Naive thymus-derived CD4-positive, alpha-beta T cell (primary cell): ENCODE data around the gene SCN9A. TPM values are rescaled to one million over a fixed set of nuclear protein-coding genes. Genes with fewer than 3 reads are reported as not detected.

Source experiments
- ATAC-seq: fragments of 150-1000 bp; cut with Tn5 transposase; 2 replicates; pipeline ENCODE4 v1.10.0; 2021; ENCODE audit warnings: mild to moderate bottlenecking, moderate library complexity
- CTCF ChIA-PET: fragments of 350-600 bp; sonication (Branson Sonifier 250); formaldehyde crosslinking; loops from one replicate; lab custom pipeline; 2021; ENCODE audit warnings: antibody characterized with exemption; lab: Charles Lee
- POLR2A ChIA-PET: fragments of 350-600 bp; sonication (Branson Sonifier 250); formaldehyde crosslinking; loops from one replicate; lab custom pipeline; 2021; ENCODE audit warnings: antibody characterized with exemption, inconsistent platforms; lab: Charles Lee
- DNase-seq, 9 donors: peaks; one replicate each; pipeline versions ENCODE4 v3.0.0 to v3.0.0-alpha.2; 2020 to 2022; ENCODE audit warnings: mixed read lengths in 1 of 9
- H3K27ac ChIP-seq: one replicate; pipeline ENCODE4 v1.7.0; 2013; ENCODE audit warnings: mild to moderate bottlenecking, low read depth, low read length, moderate library complexity
- H3K27me3 ChIP-seq, 2 donors: one replicate each; pipeline ENCODE4 v1.7.0; 2013; ENCODE audit warnings: low read length in 2 of 2, mild to moderate bottlenecking in 2 of 2, moderate library complexity in 2 of 2; ENCODE audit not compliant: control insufficient read depth in 2 of 2, insufficient read depth in 2 of 2
- H3K36me3 ChIP-seq, 3 experiments: 1 replicate in 2 of 3; 2 replicates in 1 of 3; pipeline ENCODE4 v1.7.0; 2013; ENCODE audit warnings: low read length in 3 of 3, mild to moderate bottlenecking in 3 of 3, moderate library complexity in 1 of 3; ENCODE audit not compliant: insufficient read depth in 3 of 3, control insufficient read depth in 2 of 3
- H3K4me1 ChIP-seq, 2 donors: one replicate each; pipeline ENCODE4 v1.7.0; 2013; ENCODE audit warnings: low read length in 2 of 2, mild to moderate bottlenecking in 2 of 2, moderate library complexity in 1 of 2; ENCODE audit not compliant: control insufficient read depth in 2 of 2, insufficient read depth in 2 of 2
- H3K4me3 ChIP-seq: 2 replicates; pipeline ENCODE4 v1.7.0; 2013; ENCODE audit warnings: mild to moderate bottlenecking, low read length
- H3K9me3 ChIP-seq, 3 experiments: 1 replicate in 2 of 3; 2 replicates in 1 of 3; pipeline ENCODE4 v1.7.0; 2013; ENCODE audit warnings: low read length in 3 of 3; ENCODE audit not compliant: control insufficient read depth in 2 of 3
- H3K27ac Mint-ChIP-seq, 9 donors: one replicate each; pipeline ENCODE4 v1.8.0; 2020 to 2022; ENCODE audit warnings: mixed read lengths in 9 of 9, mild to moderate bottlenecking in 8 of 9, moderate library complexity in 5 of 9, inconsistent platforms in 2 of 9
- H3K27me3 Mint-ChIP-seq, 5 donors: one replicate each; pipeline ENCODE4 v1.8.0; 2021 to 2022; ENCODE audit warnings: mixed read lengths in 5 of 5, mild to moderate bottlenecking in 1 of 5
- H3K36me3 Mint-ChIP-seq, 5 donors: one replicate each; pipeline ENCODE4 v1.8.0; 2020 to 2022; ENCODE audit warnings: mixed read lengths in 5 of 5, mild to moderate bottlenecking in 3 of 5, inconsistent platforms in 1 of 5
- H3K4me1 Mint-ChIP-seq, 7 donors: one replicate each; pipeline ENCODE4 v1.8.0; 2020 to 2022; ENCODE audit warnings: mixed read lengths in 7 of 7, mild to moderate bottlenecking in 3 of 7, inconsistent platforms in 1 of 7
- H3K4me3 Mint-ChIP-seq, 10 donors: one replicate each; pipeline ENCODE4 v1.8.0; 2020 to 2022; ENCODE audit warnings: mild to moderate bottlenecking in 10 of 10, mixed read lengths in 10 of 10, moderate library complexity in 6 of 10, inconsistent platforms in 2 of 10
- H3K9me3 Mint-ChIP-seq, 11 donors: one replicate each; pipeline ENCODE4 v1.8.0; 2020 to 2022; ENCODE audit warnings: mixed read lengths in 11 of 11, mild to moderate bottlenecking in 4 of 11, inconsistent platforms in 1 of 11, moderate library complexity in 1 of 11
- intact Hi-C, 2 donors: fragments of 100-400 bp; cut with micrococcal nuclease; formaldehyde crosslinking; loops; one replicate each; pipeline ENCODE4 v1.15.1; 2023
- polyA plus RNA-seq, 2 donors: library from polyadenylated mRNA; unstranded; fragments of 300-500 nt; fragmentation: Illumina TruSeq; gene quantifications; one replicate each; pipeline ENCODE4 v1.2.3, GENCODE V29; 2021
- total RNA-seq, 6 experiments: library from RNA in 5 of 6; stranded (reverse) in 5 of 6; gene quantifications; 1 replicate in 5 of 6; 2 replicates in 1 of 6; pipeline ENCODE4 v1.2.3 and lab custom pipeline; 2021 to 2026

SCN9A gene
- total and polyA plus RNA-seq, 7 experiments from 2014 or later: 0.12 to 1.8 (median 0.40) TPM; not detected in 1

DNA sequence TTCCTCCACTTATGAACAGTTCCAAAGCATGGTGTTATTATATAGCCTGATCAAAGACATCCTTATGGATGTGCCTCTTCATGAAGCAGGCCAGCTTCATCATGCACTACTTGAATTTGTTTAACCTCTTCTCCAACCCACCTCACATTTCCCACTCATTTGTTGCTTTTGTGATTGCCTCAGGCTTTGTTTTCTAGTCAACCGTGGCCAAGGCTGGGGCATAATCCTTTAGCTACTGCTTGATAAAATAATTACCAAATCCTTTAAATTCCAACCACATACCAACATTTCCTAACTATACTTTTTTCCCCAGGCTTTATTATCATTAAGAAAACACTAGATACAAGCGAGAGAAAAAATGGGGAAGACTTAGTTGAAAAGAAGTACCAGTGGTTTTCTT, 208.3 kb downstream of the SCN9A start:
- H3K27me3 Mint-ChIP-seq: peaks cover 0 to 16% (median 10%) of the 10 kb centered on the region in 5 donors
- H3K36me3 Mint-ChIP-seq: no peaks in the 10 kb centered on the region
- no peak for ATAC-seq
- ChIA-PET CTCF (interaction anchor here (0.7 kb wide), 1 partner anchor 10 kb away, joined by 3 read pairs; no protein-coding TSS in a partner anchor), POLR2A (no interaction called here)
- Histone ChIP-seq H3K9me3 (no peaks in the 10 kb centered on the region), H3K4me3 (no peak overlapping the region), H3K27ac (no peak overlapping the region), H3K36me3 (no peaks in the 10 kb centered on the region), H3K4me1 (no peaks in the 10 kb centered on the region), H3K27me3 (no peaks in the 10 kb centered on the region)
- no peak for DNase-seq
- peaks cover 0 to 6% (median 0%) of the 10 kb centered on the region in 11 donors for H3K9me3 Mint-ChIP-seq
- no peak overlapping the region for H3K4me3 Mint-ChIP-seq
- no peak overlapping the region for H3K27ac Mint-ChIP-seq
- intact Hi-C loops: no loop called here
- peaks cover 0 to 2% (median 0%) of the 10 kb centered on the region in 7 donors for H3K4me1 Mint-ChIP-seq

DNA sequence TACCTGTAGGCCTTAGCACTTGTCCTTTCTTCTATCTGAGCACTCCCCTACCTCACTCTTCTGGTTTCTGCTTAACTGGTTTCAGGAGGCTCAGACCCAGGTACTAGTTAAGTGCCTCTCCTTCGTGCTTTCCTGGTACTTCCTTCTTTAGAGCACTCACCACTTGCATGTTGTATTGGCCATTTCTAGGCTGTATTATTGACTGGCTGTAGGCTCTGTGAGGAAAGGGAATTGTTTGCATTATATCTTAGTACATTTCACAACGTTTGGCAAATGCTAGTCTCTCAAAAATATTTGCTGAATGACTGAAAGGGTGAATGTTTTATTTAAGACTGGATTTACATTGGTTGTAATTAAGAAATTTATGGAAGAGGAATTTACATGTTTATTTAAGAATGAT, 212.0 kb downstream of the SCN9A start:
- Mint-ChIP-seq H3K4me3 (no peak overlapping the region), H3K27ac (no peak overlapping the region), H3K4me1 (no peaks in the 10 kb centered on the region), H3K36me3 (no peaks in the 10 kb centered on the region), H3K27me3 (peaks cover 0 to 17% (median 7%) of the 10 kb centered on the region in 5 donors), H3K9me3 (peaks cover 0 to under 1% (median 0%) of the 10 kb centered on the region in 11 donors)
- ChIA-PET CTCF (no interaction called here), POLR2A (no interaction called here)
- intact Hi-C loops: no loop called here
- no peaks in the 10 kb centered on the region for H3K4me1 ChIP-seq
- no peaks in the 10 kb centered on the region for H3K36me3 ChIP-seq
- no peak overlapping the region for H3K4me3 ChIP-seq
- H3K9me3 ChIP-seq: no peaks in the 10 kb centered on the region
- ATAC-seq (no peak), DNase-seq (no peak)
- H3K27me3 ChIP-seq: no peaks in the 10 kb centered on the region
- no peak overlapping the region for H3K27ac ChIP-seq

DNA sequence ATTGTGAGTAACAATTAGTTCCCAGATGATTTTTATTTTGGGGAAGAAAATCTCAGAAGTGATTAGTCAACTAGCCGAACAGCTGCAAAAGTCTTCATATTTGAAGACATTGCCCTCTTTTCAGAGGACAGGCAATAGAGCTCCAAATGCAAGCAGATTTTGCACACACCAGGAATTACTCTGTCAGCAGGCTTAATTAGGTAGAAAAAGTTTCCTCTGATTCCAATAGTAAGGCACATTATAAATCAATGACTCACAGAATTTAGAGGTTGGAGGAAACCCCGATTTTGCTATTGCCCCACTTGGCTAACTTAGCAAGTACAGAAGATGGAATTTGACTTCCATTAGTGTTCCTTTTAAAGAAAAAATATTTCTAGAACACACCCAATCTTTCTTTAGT, 217.2 kb downstream of the SCN9A start:
- Histone ChIP-seq H3K36me3 (no peaks in the 10 kb centered on the region), H3K9me3 (no peaks in the 10 kb centered on the region), H3K27me3 (no peaks in the 10 kb centered on the region), H3K27ac (no peak overlapping the region), H3K4me3 (no peak overlapping the region), H3K4me1 (no peaks in the 10 kb centered on the region)
- ATAC-seq: no peak
- Mint-ChIP-seq H3K27ac (no peak overlapping the region), H3K9me3 (no peaks in the 10 kb centered on the region), H3K4me1 (no peaks in the 10 kb centered on the region), H3K36me3 (no peaks in the 10 kb centered on the region), H3K27me3 (peaks cover under 1 to 23% (median 14%) of the 10 kb centered on the region in 5 donors), H3K4me3 (no peak overlapping the region)
- intact Hi-C loops: no loop called here
- CTCF ChIA-PET: no interaction called here
- POLR2A ChIA-PET: no interaction called here
- no peak for DNase-seq

GRCh38 chr2:166157578-166157977, 218.2 kb downstream of the SCN9A start:
- H3K27me3 ChIP-seq: no peaks in the 10 kb centered on the region
- H3K4me3 ChIP-seq: no peak overlapping the region
- no peaks in the 10 kb centered on the region for H3K4me1 ChIP-seq
- no peak overlapping the region for H3K27ac ChIP-seq
- ATAC-seq: no peak
- POLR2A ChIA-PET: no interaction called here
- H3K27ac Mint-ChIP-seq: no peak overlapping the region
- no peaks in the 10 kb centered on the region for H3K36me3 Mint-ChIP-seq
- H3K9me3 Mint-ChIP-seq: no peaks in the 10 kb centered on the region
- H3K4me3 Mint-ChIP-seq: no peak overlapping the region
- no peaks in the 10 kb centered on the region for H3K36me3 ChIP-seq
- DNase-seq: no peak
- no peaks in the 10 kb centered on the region for H3K4me1 Mint-ChIP-seq
- peaks cover 3 to 29% (median 21%) of the 10 kb centered on the region in 5 donors for H3K27me3 Mint-ChIP-seq
- intact Hi-C loops: no loop called here
- H3K9me3 ChIP-seq: no peaks in the 10 kb centered on the region
- CTCF ChIA-PET: interaction anchor here (0.6 kb wide), 1 partner anchor 10 kb away, joined by 3 read pairs; no protein-coding TSS in a partner anchor

- no peak overlapping the region for H3K27ac ChIP-seq
- H3K9me3 ChIP-seq: no peaks in the 10 kb centered on the region
- Mint-ChIP-seq H3K4me3 (no peak overlapping the region), H3K36me3 (no peaks in the 10 kb centered on the region), H3K27me3 (peaks cover 3 to 29% (median 21%) of the 10 kb centered on the region in 5 donors), H3K27ac (no peak overlapping the region), H3K4me1 (no peaks in the 10 kb centered on the region), H3K9me3 (no peaks in the 10 kb centered on the region)
- no peaks in the 10 kb centered on the region for H3K27me3 ChIP-seq
- H3K4me1 ChIP-seq: no peaks in the 10 kb centered on the region
- POLR2A ChIA-PET: no interaction called here
- no peaks in the 10 kb centered on the region for H3K36me3 ChIP-seq
- no peak for ATAC-seq
- CTCF ChIA-PET: interaction anchor here (0.6 kb wide), 1 partner anchor 10 kb away, joined by 3 read pairs; no protein-coding TSS in a partner anchor
- no peak for DNase-seq
- no peak overlapping the region for H3K4me3 ChIP-seq
- intact Hi-C loops: no loop called here
Observed at GRCh38 chr2:166156985-166157490, 218.7 kb downstream of the SCN9A start.

GRCh38 chr2:166155589-166155988, 220.2 kb downstream of the SCN9A start:
- intact Hi-C loops: no loop called here
- peaks cover 3 to 29% (median 21%) of the 10 kb centered on the region in 5 donors for H3K27me3 Mint-ChIP-seq
- ATAC-seq: no peak
- H3K4me1 Mint-ChIP-seq: no peaks in the 10 kb centered on the region
- no peak for DNase-seq
- no peak overlapping the region for H3K4me3 Mint-ChIP-seq
- Histone ChIP-seq H3K36me3 (no peaks in the 10 kb centered on the region), H3K9me3 (no peaks in the 10 kb centered on the region), H3K4me3 (no peak overlapping the region), H3K27me3 (no peaks in the 10 kb centered on the region), H3K27ac (no peak overlapping the region), H3K4me1 (no peaks in the 10 kb centered on the region)
- ChIA-PET POLR2A (no interaction called here), CTCF (no interaction called here)
- H3K36me3 Mint-ChIP-seq: no peaks in the 10 kb centered on the region
- H3K27ac Mint-ChIP-seq: no peak overlapping the region
- no peaks in the 10 kb centered on the region for H3K9me3 Mint-ChIP-seq

- H3K9me3 Mint-ChIP-seq: no peaks in the 10 kb centered on the region
- no peak overlapping the region for H3K27ac ChIP-seq
- no peaks in the 10 kb centered on the region for H3K4me1 Mint-ChIP-seq
- no peaks in the 10 kb centered on the region for H3K27me3 ChIP-seq
- H3K4me1 ChIP-seq: no peaks in the 10 kb centered on the region
- ATAC-seq (no peak), DNase-seq (no peak)
- H3K9me3 ChIP-seq: no peaks in the 10 kb centered on the region
- intact Hi-C loops: no loop called here
- peaks cover 3 to 28% (median 20%) of the 10 kb centered on the region in 5 donors for H3K27me3 Mint-ChIP-seq
- no peak overlapping the region for H3K4me3 Mint-ChIP-seq
- no peaks in the 10 kb centered on the region for H3K36me3 ChIP-seq
- no peak overlapping the region for H3K4me3 ChIP-seq
- ChIA-PET POLR2A (no interaction called here), CTCF (no interaction called here)
- no peaks in the 10 kb centered on the region for H3K36me3 Mint-ChIP-seq
- H3K27ac Mint-ChIP-seq: no peak overlapping the region
Observed at GRCh38 chr2:166154685-166155338, 220.9 kb downstream of the SCN9A start.
